ENCODE data around the gene RRP9.
A peak's percentile ranks its signal among the peaks of the same experiment; 100 is the strongest.

Gene RRP9

GRCh38 chr3:51945031-51945840 lies 3.5 kb upstream of the RRP9 start:
- Histone ChIP-seq H3K9ac (ENCODE audit: insufficient read length) (no peak overlapping the region), H3K36me3 (ENCODE audit: insufficient read depth, low read length) (no peaks in the 10 kb centered on the region), H3K27ac (no peak overlapping the region), H3K4me3 (no peak overlapping the region), H3K9me3 (ENCODE audit: low read depth, low read length) (no peaks in the 10 kb centered on the region)
- TF ChIP-seq POLR2AphosphoS5 (IDR thresholded peaks at IDR 0.05; ENCODE audit: borderline replicate concordance, low read depth, low read length) (no peak), EZH2 (IDR thresholded peaks at IDR 0.05) (no peak), FOXP2 (optimal IDR thresholded peaks at IDR 0.05; ENCODE audit: control extremely low read depth, extremely low read length, insufficient read depth) (no peak)
- no peak for DNase-seq (ENCODE audit: low read depth, low spot score)

- Histone ChIP-seq H3K9me3 (ENCODE audit: low read depth, low read length) (no peaks in the 10 kb centered on the region), H3K4me3 (no peak overlapping the region), H3K36me3 (ENCODE audit: insufficient read depth, low read length) (no peaks in the 10 kb centered on the region), H3K9ac (ENCODE audit: insufficient read length) (no peak overlapping the region), H3K27ac (no peak overlapping the region)
- no peak for DNase-seq (ENCODE audit: low read depth, low spot score)
- TF ChIP-seq POLR2AphosphoS5 (IDR thresholded peaks at IDR 0.05; ENCODE audit: borderline replicate concordance, low read depth, low read length) = no peak
- TF ChIP-seq FOXP2 (optimal IDR thresholded peaks at IDR 0.05; ENCODE audit: control extremely low read depth, extremely low read length, insufficient read depth) = no peak
- no peak for TF ChIP-seq EZH2 (IDR thresholded peaks at IDR 0.05)
These were observed 2.8 kb upstream of the RRP9 start for GRCh38 chr3:51944451-51945021.

GRCh38 chr3:51943451-51944391 lies 2.0 kb upstream of the RRP9 start:
- Histone ChIP-seq H3K27ac (no peak overlapping the region), H3K9ac (ENCODE audit: insufficient read length) (no peak overlapping the region), H3K4me3 (no peak overlapping the region), H3K9me3 (ENCODE audit: low read depth, low read length) (no peaks in the 10 kb centered on the region), H3K36me3 (ENCODE audit: insufficient read depth, low read length) (no peaks in the 10 kb centered on the region)
- no peak for TF ChIP-seq POLR2AphosphoS5 (IDR thresholded peaks at IDR 0.05; ENCODE audit: borderline replicate concordance, low read depth, low read length)
- TF ChIP-seq FOXP2 (optimal IDR thresholded peaks at IDR 0.05; ENCODE audit: control extremely low read depth, extremely low read length, insufficient read depth) = no peak
- DNase-seq (ENCODE audit: low read depth, low spot score) = no peak

DNA sequence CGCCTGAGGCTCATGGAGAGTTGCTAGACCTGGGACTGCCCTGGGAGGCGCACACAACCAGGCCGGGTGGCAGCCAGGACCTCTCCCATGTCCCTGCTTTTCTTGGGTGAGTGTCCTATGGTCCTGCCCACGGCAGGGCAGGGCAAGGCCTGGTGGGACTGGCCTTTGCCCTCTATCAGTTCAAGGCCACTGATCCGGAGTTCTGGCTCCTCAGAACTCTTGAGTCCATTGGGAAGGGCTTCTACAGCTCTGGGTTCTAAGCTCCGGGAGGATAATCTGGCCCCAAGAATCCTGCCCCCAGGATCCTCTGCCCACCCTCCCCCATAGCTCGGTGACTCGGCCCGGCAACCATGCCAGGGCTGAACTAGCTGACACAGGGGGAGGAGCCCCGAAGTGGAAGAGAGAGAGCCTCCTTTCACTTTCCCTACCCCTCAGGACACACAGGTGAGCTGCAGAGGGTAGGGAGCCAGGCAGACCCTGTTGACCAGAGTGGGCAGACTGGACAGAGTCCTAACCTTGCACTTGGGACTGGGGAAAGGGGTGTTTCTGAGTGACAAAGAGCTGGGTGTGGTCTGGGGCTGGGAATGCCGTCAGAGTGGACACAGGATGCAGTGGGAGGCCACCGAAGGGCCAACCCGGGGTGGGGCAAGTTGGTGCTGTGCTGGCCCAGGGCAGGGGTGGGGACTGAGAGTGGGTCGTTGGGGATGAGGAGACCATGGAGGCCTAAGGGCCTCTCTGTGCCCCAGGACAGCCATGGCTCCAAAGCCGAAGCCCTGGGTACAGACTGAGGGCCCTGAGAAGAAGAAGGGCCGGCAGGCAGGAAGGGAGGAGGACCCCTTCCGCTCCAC lies 1.1 kb upstream of the RRP9 start:
- peak overlapping the region; percentile 73 for H3K4me3 ChIP-seq
- TF ChIP-seq EZH2 (IDR thresholded peaks at IDR 0.05) (no peak), POLR2AphosphoS5 (IDR thresholded peaks at IDR 0.05; ENCODE audit: borderline replicate concordance, low read depth, low read length) (no peak), FOXP2 (optimal IDR thresholded peaks at IDR 0.05; ENCODE audit: control extremely low read depth, extremely low read length, insufficient read depth) (no peak)
- H3K9ac ChIP-seq (ENCODE audit: insufficient read length) = peak overlapping the region; percentile 71
- no peaks in the 10 kb centered on the region for H3K9me3 ChIP-seq (ENCODE audit: low read depth, low read length)
- H3K36me3 ChIP-seq (ENCODE audit: insufficient read depth, low read length) = no peaks in the 10 kb centered on the region
- no peak overlapping the region for H3K27ac ChIP-seq
- no peak for DNase-seq (ENCODE audit: low read depth, low spot score)

GRCh38 chr3:51941463-51941797 lies 274 bp downstream of the RRP9 start:
- DNase-seq (ENCODE audit: low read depth, low spot score) = no peak
- Histone ChIP-seq H3K36me3 (ENCODE audit: insufficient read depth, low read length) (no peaks in the 10 kb centered on the region; the same call in 1 of the 2 replicates), H3K4me3 (peak overlapping the region; percentile 76), H3K9me3 (ENCODE audit: low read depth, low read length) (no peaks in the 10 kb centered on the region), H3K9ac (ENCODE audit: insufficient read length) (peak overlapping the region; percentile 75), H3K27ac (no peak overlapping the region)
- no peak for TF ChIP-seq EZH2 (IDR thresholded peaks at IDR 0.05)
- no peak for TF ChIP-seq FOXP2 (optimal IDR thresholded peaks at IDR 0.05; ENCODE audit: control extremely low read depth, extremely low read length, insufficient read depth)
- TF ChIP-seq POLR2AphosphoS5 (IDR thresholded peaks at IDR 0.05; ENCODE audit: borderline replicate concordance, low read depth, low read length) = no peak

GRCh38 chr3:51940648-51941462 lies 849 bp downstream of the RRP9 start:
- Histone ChIP-seq H3K9ac (ENCODE audit: insufficient read length) (peak overlapping the region; percentile 75), H3K36me3 (ENCODE audit: insufficient read depth, low read length) (no peaks in the 10 kb centered on the region; the same call in 1 of the 2 replicates), H3K27ac (no peak overlapping the region), H3K9me3 (ENCODE audit: low read depth, low read length) (no peaks in the 10 kb centered on the region), H3K4me3 (peak overlapping the region; percentile 76)
- no peak for DNase-seq (ENCODE audit: low read depth, low spot score)
- TF ChIP-seq EZH2 (IDR thresholded peaks at IDR 0.05) = no peak
- no peak for TF ChIP-seq POLR2AphosphoS5 (IDR thresholded peaks at IDR 0.05; ENCODE audit: borderline replicate concordance, low read depth, low read length)
- no peak for TF ChIP-seq FOXP2 (optimal IDR thresholded peaks at IDR 0.05; ENCODE audit: control extremely low read depth, extremely low read length, insufficient read depth)

Measured in SK-N-MC (cell line).